Islet precursor cell (in vitro differentiated cells): ENCODE results near the gene FGFBP1.
"Not testable (repeated sequence)": the region's sequence is repeated elsewhere in the genome, so short reads cannot be mapped to it uniquely, and the experiment has no call there.

Experiments
- DNase-seq: peaks from one replicate; pipeline ENCODE4 v3.0.0-alpha.2; 2018

Gene FGFBP1

GRCh38 chr4:15944895-15945294, 6.4 kb upstream of the FGFBP1 start:
- no peak for DNase-seq

- no peak for DNase-seq
Measured at GRCh38 chr4:15942283-15942682, 3.7 kb upstream of the FGFBP1 start.

- peak; percentile 88 for DNase-seq
Measured at GRCh38 chr4:15938182-15938581, 358 bp downstream of the FGFBP1 start.

- no peak for DNase-seq
Measured at GRCh38 chr4:15936495-15936894, 2.0 kb downstream of the FGFBP1 start.

- no peak for DNase-seq
Measured at GRCh38 chr4:15935504-15936402, 2.8 kb downstream of the FGFBP1 start.

- DNase-seq, result no peak
Measured at GRCh38 chr4:15934259-15934658, 4.3 kb downstream of the FGFBP1 start.

GRCh38 chr4:15931451-15932210, 6.9 kb downstream of the FGFBP1 start:
- no peak for DNase-seq

- DNase-seq, result no peak
Measured at GRCh38 chr4:15930314-15930713, 8.2 kb downstream of the FGFBP1 start.

- no peak for DNase-seq
Measured at GRCh38 chr4:15929540-15929939, 9.0 kb downstream of the FGFBP1 start.

GRCh38 chr4:15928883-15929282, 9.7 kb downstream of the FGFBP1 start:
- no peak for DNase-seq

GRCh38 chr4:15926486-15926885, 12.1 kb downstream of the FGFBP1 start:
- DNase-seq, result no peak

- no peak for DNase-seq
Measured at GRCh38 chr4:15925830-15926229, 12.7 kb downstream of the FGFBP1 start.

- DNase-seq, result no peak
Measured at GRCh38 chr4:15921592-15921932, 17.0 kb downstream of the FGFBP1 start.

- DNase-seq, result no peak
Measured at GRCh38 chr4:15920723-15921591, 17.6 kb downstream of the FGFBP1 start.

GRCh38 chr4:15918484-15919129, 19.9 kb downstream of the FGFBP1 start:
- no peak for DNase-seq

- no peak for DNase-seq
Measured at GRCh38 chr4:15917297-15917696, 21.2 kb downstream of the FGFBP1 start.

GRCh38 chr4:15916358-15916757, 22.2 kb downstream of the FGFBP1 start:
- not testable (repeated sequence) for DNase-seq

GRCh38 chr4:15914736-15915135, 23.8 kb downstream of the FGFBP1 start:
- DNase-seq, result no peak

GRCh38 chr4:15914291-15914690, 24.2 kb downstream of the FGFBP1 start:
- no peak for DNase-seq

- peak; percentile 53 for DNase-seq
Measured at GRCh38 chr4:15913631-15913970, 24.9 kb downstream of the FGFBP1 start.

GRCh38 chr4:15912961-15913630, 25.4 kb downstream of the FGFBP1 start:
- DNase-seq, result peak; percentile 82

GRCh38 chr4:15912236-15912635, 26.3 kb downstream of the FGFBP1 start:
- no peak for DNase-seq
